Trophoblast cell (in vitro differentiated cells and primary cell): ENCODE results near the gene HS6ST1.

Experiments
- DNase-seq, 2 donors: peaks; one replicate each; pipeline ENCODE4 v3.0.0-alpha.2; 2016
- H2AFZ ChIP-seq: 2 replicates; pipeline ENCODE4 v1.6.1; 2013; ENCODE audit warnings: low read length, moderate library complexity, mild to moderate bottlenecking; ENCODE audit not compliant: insufficient read depth, poor library complexity
- H2AK5ac ChIP-seq: 2 replicates; pipeline ENCODE4 v1.6.1; 2013; ENCODE audit warnings: mild to moderate bottlenecking, low read length
- H2BK120ac ChIP-seq: 2 replicates; pipeline ENCODE4 v1.6.1; 2013; ENCODE audit warnings: low read length, mild to moderate bottlenecking, moderate library complexity; ENCODE audit not compliant: insufficient read depth, poor library complexity
- H2BK12ac ChIP-seq: 2 replicates; pipeline ENCODE4 v1.6.1; 2013; ENCODE audit warnings: mild to moderate bottlenecking, low read length, moderate library complexity
- H2BK5ac ChIP-seq: 2 replicates; pipeline ENCODE4 v1.6.1; 2013; ENCODE audit warnings: low read length, low read depth, moderate library complexity, mild to moderate bottlenecking; ENCODE audit not compliant: poor library complexity
- H3K14ac ChIP-seq: 2 replicates; pipeline ENCODE4 v1.6.1; 2013; ENCODE audit warnings: mild to moderate bottlenecking, low read length
- H3K18ac ChIP-seq: 2 replicates; pipeline ENCODE4 v1.6.1; 2013; ENCODE audit warnings: mild to moderate bottlenecking, low read length
- H3K23ac ChIP-seq: 2 replicates; pipeline ENCODE4 v1.6.1; 2013; ENCODE audit warnings: low read length
- H3K27ac ChIP-seq: 2 replicates; pipeline ENCODE4 v1.5.1; 2013; ENCODE audit warnings: low read depth, mild to moderate bottlenecking, inconsistent platforms, low read length, moderate library complexity
- H3K27me3 ChIP-seq: 2 replicates; pipeline ENCODE4 v1.6.1; 2013; ENCODE audit warnings: inconsistent platforms, mild to moderate bottlenecking, low read length, moderate library complexity; ENCODE audit not compliant: insufficient read depth
- H3K36me3 ChIP-seq, 2 experiments: 1 replicate in 1 of 2; 2 replicates in 1 of 2; pipeline ENCODE4 v1.6.1; 2013; ENCODE audit warnings: low read length in 2 of 2, mild to moderate bottlenecking in 2 of 2, moderate library complexity in 1 of 2; ENCODE audit not compliant: insufficient read depth in 2 of 2, control insufficient read depth in 1 of 2
- H3K4ac ChIP-seq: 2 replicates; pipeline ENCODE4 v1.6.1; 2013; ENCODE audit warnings: low read depth, mild to moderate bottlenecking, low read length, moderate library complexity
- H3K4me1 ChIP-seq, 2 experiments: 1 replicate in 1 of 2; 2 replicates in 1 of 2; pipeline ENCODE4 v1.6.1; 2013; ENCODE audit warnings: low read length in 2 of 2, mild to moderate bottlenecking in 2 of 2, moderate library complexity in 1 of 2; ENCODE audit not compliant: insufficient read depth in 2 of 2, control insufficient read depth in 1 of 2
- H3K4me2 ChIP-seq: 2 replicates; pipeline ENCODE4 v1.6.1; 2013; ENCODE audit warnings: inconsistent platforms, mild to moderate bottlenecking, low read length, moderate library complexity
- H3K4me3 ChIP-seq: 2 replicates; pipeline ENCODE4 v1.5.1; 2013; ENCODE audit warnings: mild to moderate bottlenecking, low read depth, low read length, inconsistent platforms
- H3K79me1 ChIP-seq: one replicate; pipeline ENCODE4 v1.6.1; 2013; ENCODE audit warnings: low read length
- H3K79me2 ChIP-seq: 2 replicates; pipeline ENCODE4 v1.6.1; 2013; ENCODE audit warnings: low read length, mild to moderate bottlenecking; ENCODE audit not compliant: control insufficient read depth, insufficient read depth, poor library complexity
- H3K9ac ChIP-seq: 2 replicates; pipeline ENCODE4 v1.6.1; 2013; ENCODE audit warnings: mild to moderate bottlenecking, low read length
- H3K9me3 ChIP-seq: 2 replicates; pipeline ENCODE4 v1.6.1; 2013; ENCODE audit warnings: low read depth, mild to moderate bottlenecking, control low read depth, inconsistent platforms, low read length; ENCODE audit not compliant: insufficient read depth
- H4K12ac ChIP-seq: 2 replicates; pipeline ENCODE4 v1.6.1; 2013; ENCODE audit warnings: low read depth, mild to moderate bottlenecking, low read length, moderate library complexity
- H4K8ac ChIP-seq: 2 replicates; pipeline ENCODE4 v1.6.1; 2013; ENCODE audit warnings: low read depth, mild to moderate bottlenecking, low read length, moderate library complexity
- H4K91ac ChIP-seq: one replicate; pipeline ENCODE4 v1.6.1; 2013; ENCODE audit warnings: low read depth, mild to moderate bottlenecking, low read length, moderate library complexity
- WGBS: extraction: QIAGEN DNeasy Blood & Tissue Kit; methylation state at CpG from one replicate; pipeline ENCODE4 v1.1.7; 2013; ENCODE audit warnings: missing lambda C conversion rate; ENCODE audit not compliant: insufficient read length, insufficient coverage; ENCODE audit errors: extremely low coverage; 5-methylcytosine and 5-hydroxymethylcytosine counted together

The HS6ST1 gene

DNA sequence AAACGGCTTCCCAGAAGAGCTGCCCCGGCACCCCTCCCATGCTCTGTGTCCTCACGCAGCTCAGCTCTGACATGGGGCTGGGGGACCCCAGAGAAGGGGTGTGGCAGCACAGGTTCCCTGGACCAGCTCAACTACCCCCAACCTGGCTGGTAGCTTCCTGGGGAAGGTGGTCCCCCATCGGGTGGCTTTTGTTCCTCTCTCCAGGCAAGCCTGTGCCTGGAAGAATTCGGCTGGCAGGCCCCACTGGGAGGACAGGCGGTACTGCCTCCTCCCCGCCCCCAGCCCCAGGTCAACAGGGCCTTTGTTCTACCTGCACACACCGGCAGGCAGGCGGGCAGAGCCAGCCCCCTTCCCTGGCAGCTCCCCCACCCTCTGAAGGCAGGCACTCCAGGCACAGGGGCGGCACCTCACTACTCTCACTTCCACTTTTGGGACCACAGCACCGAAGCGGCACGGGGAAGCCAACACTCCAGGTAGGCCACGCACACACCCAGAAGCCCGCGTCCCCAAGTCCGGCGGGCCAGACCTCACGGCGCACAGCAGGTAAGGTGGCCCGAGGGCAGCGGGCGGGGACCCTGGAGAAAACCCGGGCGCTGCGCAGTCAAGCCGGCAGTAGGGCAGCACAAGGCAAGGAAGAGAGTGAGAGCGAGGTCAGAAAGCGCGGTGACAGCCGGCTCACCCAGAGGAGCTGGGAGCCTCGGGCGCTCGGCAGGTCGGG, 1.3 kb downstream of the HS6ST1 start:
- H2AFZ ChIP-seq: peak overlapping the region; percentile 43
- peak overlapping the region; percentile 79 for H3K4me3 ChIP-seq
- H3K4me2 ChIP-seq: peak overlapping the region; percentile 80
- H4K91ac ChIP-seq: peak overlapping the region; percentile 39
- H3K27ac ChIP-seq: no peak overlapping the region
- peaks cover 8 to 20% of the 10 kb centered on the region in 2 experiments for H3K4me1 ChIP-seq
- peaks cover 18 to 20% of the 10 kb centered on the region in 2 experiments for H3K36me3 ChIP-seq
- no peak overlapping the region for H3K23ac ChIP-seq
- no CpG with 5 or more reads among the region's 35 CpGs for WGBS
- H4K12ac ChIP-seq: no peak overlapping the region
- peak overlapping the region; percentile 52 for H2BK120ac ChIP-seq
- H2BK12ac ChIP-seq: peak overlapping the region; percentile 64
- H2BK5ac ChIP-seq: peak overlapping the region; percentile 31
- peak in 1 of 2 donors; percentile 26 for DNase-seq
- no peaks in the 10 kb centered on the region for H3K27me3 ChIP-seq
- H3K18ac ChIP-seq: peak overlapping the region; percentile 85
- H3K9me3 ChIP-seq: no peaks in the 10 kb centered on the region
- peaks cover 16% of the 10 kb centered on the region for H3K79me1 ChIP-seq
- H3K14ac ChIP-seq: peak overlapping the region; percentile 33
- H3K9ac ChIP-seq: peak overlapping the region; percentile 54
- H4K8ac ChIP-seq: peak overlapping the region; percentile 20
- peak overlapping the region; percentile 61 for H2AK5ac ChIP-seq
- H3K4ac ChIP-seq: peak overlapping the region; percentile 90
- H3K79me2 ChIP-seq: peaks cover 26% of the 10 kb centered on the region

DNA sequence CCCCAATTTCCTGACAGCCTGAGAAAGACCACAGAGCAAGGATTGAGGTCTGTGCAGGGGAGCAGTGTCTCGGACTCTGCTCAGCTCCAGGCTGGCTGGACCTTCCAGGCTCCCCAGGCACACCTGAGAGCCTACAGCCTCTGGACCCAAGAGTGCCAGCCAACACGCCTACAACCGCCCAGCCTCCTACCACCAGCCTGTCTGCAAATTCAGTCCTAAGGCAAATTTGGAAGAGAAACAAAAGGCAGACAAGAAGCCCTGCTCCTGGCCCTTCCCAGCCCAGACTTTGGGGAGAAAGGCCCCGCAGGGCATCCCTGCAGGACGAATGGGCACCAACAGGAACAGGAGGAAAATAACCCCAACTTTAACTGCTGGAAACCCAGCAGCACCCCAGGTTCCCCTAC, 1.9 kb downstream of the HS6ST1 start:
- no peak overlapping the region for H2BK12ac ChIP-seq
- no peak overlapping the region for H2BK120ac ChIP-seq
- H2AFZ ChIP-seq: peak overlapping the region; percentile 24
- H2AK5ac ChIP-seq: no peak overlapping the region
- DNase-seq: no peak
- peak overlapping the region; percentile 90 for H3K4ac ChIP-seq
- H3K23ac ChIP-seq: no peak overlapping the region
- H3K79me1 ChIP-seq: peaks cover 11% of the 10 kb centered on the region
- H3K27me3 ChIP-seq: no peaks in the 10 kb centered on the region
- no peak overlapping the region for H2BK5ac ChIP-seq
- peaks cover 8 to 19% of the 10 kb centered on the region in 2 experiments for H3K4me1 ChIP-seq
- no peak overlapping the region for H4K12ac ChIP-seq
- H3K4me3 ChIP-seq: peak overlapping the region; percentile 79
- WGBS: no CpG with 5 or more reads among the region's 5 CpGs
- H3K27ac ChIP-seq: no peak overlapping the region
- no peak overlapping the region for H4K91ac ChIP-seq
- H3K9ac ChIP-seq: peak overlapping the region; percentile 54
- peak overlapping the region; percentile 85 for H3K18ac ChIP-seq
- H3K9me3 ChIP-seq: no peaks in the 10 kb centered on the region
- peak overlapping the region; percentile 80 for H3K4me2 ChIP-seq
- peaks cover 22% of the 10 kb centered on the region for H3K79me2 ChIP-seq
- peaks cover 18 to 20% of the 10 kb centered on the region in 2 experiments for H3K36me3 ChIP-seq
- H4K8ac ChIP-seq: no peak overlapping the region
- H3K14ac ChIP-seq: peak overlapping the region; percentile 21

DNA sequence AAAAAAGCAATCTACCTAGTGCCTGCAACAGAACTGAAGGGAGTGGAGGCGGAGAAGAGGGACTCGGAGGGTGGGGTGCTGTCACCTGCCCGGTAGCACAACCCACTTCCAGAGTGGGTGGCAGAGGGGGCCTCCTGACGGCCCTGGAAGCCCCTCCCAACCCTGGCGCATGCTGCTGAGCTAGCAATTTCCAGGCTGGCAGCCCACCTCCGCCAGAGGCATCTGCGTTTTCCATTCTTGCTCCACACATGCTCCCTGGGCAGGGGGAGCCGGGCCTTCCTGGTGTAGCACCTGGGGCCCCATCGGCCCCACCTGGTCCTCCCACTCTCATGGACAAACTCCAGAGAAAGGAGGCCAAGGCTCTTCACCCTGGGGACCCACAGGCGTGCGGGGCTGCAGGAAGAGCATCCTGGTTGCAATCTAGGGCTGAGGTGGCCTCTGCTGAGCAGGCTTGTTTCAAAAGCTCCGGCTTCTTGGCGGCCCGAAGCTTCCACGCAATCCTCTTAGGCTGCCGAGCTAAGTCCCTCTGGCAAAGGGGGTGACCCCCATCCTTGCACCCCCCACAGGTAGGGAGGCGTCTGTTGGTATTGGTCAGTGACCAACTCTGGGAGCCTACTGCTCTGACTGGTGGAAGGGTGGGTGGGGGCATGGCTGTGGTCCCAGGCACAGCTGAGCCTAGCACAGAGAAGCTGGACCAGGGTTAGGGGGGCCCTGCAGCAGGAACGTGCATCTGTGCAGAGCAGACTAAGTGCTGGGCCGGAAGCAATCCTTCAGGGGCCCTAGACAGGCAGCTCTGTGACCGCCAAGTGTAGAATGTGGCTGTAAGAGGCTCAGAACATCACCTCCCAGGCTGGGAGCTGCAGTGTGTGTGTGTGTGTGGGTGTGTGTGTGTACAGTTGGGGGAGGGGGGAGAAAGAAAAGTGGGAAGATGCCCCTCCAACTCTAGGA, 2.6 kb downstream of the HS6ST1 start:
- Histone ChIP-seq H2AK5ac (no peak overlapping the region), H3K79me2 (peaks cover 22% of the 10 kb centered on the region), H2AFZ (peak overlapping the region; percentile 24), H4K12ac (no peak overlapping the region), H2BK12ac (no peak overlapping the region), H3K14ac (no peak overlapping the region), H2BK5ac (no peak overlapping the region), H3K27me3 (no peaks in the 10 kb centered on the region), H2BK120ac (no peak overlapping the region), H3K4me3 (no peak overlapping the region), H3K23ac (no peak overlapping the region), H4K8ac (no peak overlapping the region), H4K91ac (no peak overlapping the region), H3K4ac (peak overlapping the region; percentile 90), H3K18ac (peak overlapping the region; percentile 85), H3K79me1 (peaks cover 11% of the 10 kb centered on the region), H3K4me1 (peaks cover 8 to 14% of the 10 kb centered on the region in 2 experiments), H3K9me3 (no peaks in the 10 kb centered on the region), H3K36me3 (peaks cover 18 to 22% of the 10 kb centered on the region in 2 experiments), H3K27ac (no peak overlapping the region), H3K4me2 (peak overlapping the region; percentile 80), H3K9ac (no peak overlapping the region)
- no peak for DNase-seq
- no CpG with 5 or more reads among the region's 20 CpGs for WGBS

DNA sequence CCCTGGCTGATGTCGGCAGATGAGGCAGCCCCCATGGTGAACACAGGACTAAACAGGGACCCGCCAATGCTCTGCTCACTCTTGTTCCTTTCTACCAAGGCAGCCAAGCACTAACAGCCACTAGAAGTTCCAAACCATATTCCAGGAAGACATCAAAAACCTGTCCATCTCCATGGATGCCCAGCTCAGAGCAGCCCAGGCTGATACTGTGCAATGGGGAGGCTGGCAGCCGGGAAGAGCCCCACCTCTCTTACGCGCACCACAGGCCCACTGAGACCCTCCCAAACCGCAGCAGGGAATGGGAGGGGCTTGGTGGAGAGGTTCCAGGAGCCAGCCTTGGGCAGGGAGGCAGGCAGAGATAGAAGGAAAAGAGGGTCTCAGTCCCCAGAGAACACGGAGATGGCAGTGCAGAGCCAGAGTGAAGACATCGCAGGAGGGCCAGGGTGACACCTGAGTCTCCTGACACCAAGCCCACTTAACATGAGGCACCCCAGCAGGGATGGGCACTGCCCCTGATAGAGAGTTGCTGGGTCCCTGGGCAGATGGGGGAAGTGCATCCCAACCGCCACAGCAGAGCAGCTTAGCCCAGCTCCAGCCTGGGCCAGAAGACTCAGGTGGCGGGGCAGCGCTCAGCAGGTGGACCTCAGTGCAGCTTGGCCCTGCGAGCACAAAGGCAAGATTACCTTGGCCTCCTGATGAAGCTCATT, 3.4 kb downstream of the HS6ST1 start:
- peaks cover 18 to 24% of the 10 kb centered on the region in 2 experiments for H3K36me3 ChIP-seq
- WGBS: no CpG with 5 or more reads among the region's 12 CpGs
- H3K79me2 ChIP-seq: peaks cover 24% of the 10 kb centered on the region
- no peak overlapping the region for H3K14ac ChIP-seq
- peaks cover 8 to 13% of the 10 kb centered on the region in 2 experiments for H3K4me1 ChIP-seq
- H4K8ac ChIP-seq: no peak overlapping the region
- no peak overlapping the region for H2BK5ac ChIP-seq
- no peaks in the 10 kb centered on the region for H3K27me3 ChIP-seq
- H2BK120ac ChIP-seq: no peak overlapping the region
- no peak overlapping the region for H3K23ac ChIP-seq
- H4K12ac ChIP-seq: no peak overlapping the region
- H3K79me1 ChIP-seq: peaks cover 11% of the 10 kb centered on the region
- H4K91ac ChIP-seq: no peak overlapping the region
- H2BK12ac ChIP-seq: no peak overlapping the region
- H3K9ac ChIP-seq: no peak overlapping the region
- no peak overlapping the region for H3K4me3 ChIP-seq
- no peak overlapping the region for H3K18ac ChIP-seq
- H3K27ac ChIP-seq: no peak overlapping the region
- no peak overlapping the region for H2AFZ ChIP-seq
- no peak for DNase-seq
- H3K4me2 ChIP-seq: no peak overlapping the region
- H2AK5ac ChIP-seq: no peak overlapping the region
- H3K4ac ChIP-seq: peak overlapping the region; percentile 7
- no peaks in the 10 kb centered on the region for H3K9me3 ChIP-seq
